Thoracic aorta (tissue), 2 donors: ENCODE results near the gene POU4F2. TPM values are rescaled to one million over a fixed set of nuclear protein-coding genes. Genes with fewer than 3 reads are reported as not detected.

Experiments used
- ATAC-seq: fragments of 150-250 bp; one replicate; pipeline ENCODE4 v1.8.0; 2017; ENCODE audit warnings: low read depth; ENCODE audit not compliant: insufficient number of reproducible peaks, low FRiP score
- DNase-seq: peaks from one replicate; pipeline ENCODE4 v3.0.0-alpha.2; 2020; ENCODE audit warnings: low spot score
- H3K27ac ChIP-seq, 2 donors: fragments of 200-600 bp; sonication (generic); 1 replicate in 1 of 2; 2 replicates in 1 of 2; pipeline ENCODE4 v1.5.1; 2016; ENCODE audit warnings: mild to moderate bottlenecking in 2 of 2, moderate library complexity in 2 of 2
- H3K27me3 ChIP-seq: fragments of 200-600 bp; sonication (generic); replicated peaks from 2 replicates; pipeline ENCODE4 v1.6.0; 2016; ENCODE audit warnings: mild to moderate bottlenecking; ENCODE audit not compliant: insufficient read depth
- H3K36me3 ChIP-seq: fragments of 200-600 bp; sonication (generic); one replicate; pipeline ENCODE4 v1.5.1; 2016
- H3K4me1 ChIP-seq, 2 donors: fragments of 200-600 bp; sonication (generic); 1 replicate in 1 of 2; 2 replicates in 1 of 2; pipeline versions ENCODE4 v1.5.1 to v1.6.0; 2016; ENCODE audit warnings: low read depth in 2 of 2, mild to moderate bottlenecking in 1 of 2; ENCODE audit not compliant: control insufficient read depth in 1 of 2
- H3K4me3 ChIP-seq: fragments of 200-600 bp; sonication (generic); 2 replicates; pipeline ENCODE4 v1.5.1; 2016; ENCODE audit warnings: mild to moderate bottlenecking
- H3K9me3 ChIP-seq: fragments of 200-600 bp; sonication (generic); 2 replicates; pipeline ENCODE4 v1.5.1; 2016
- CTCF ChIP-seq: fragments of 200-600 bp; sonication (generic); IDR thresholded peaks from one replicate; pipeline ENCODE4 v1.5.1; 2019; ENCODE audit warnings: antibody characterized with exemption
- total RNA-seq, 2 donors: library from RNA; depleted of rRNA; stranded (reverse); fragments of >200 nt; gene quantifications; one replicate each; pipeline versions ENCODE4 v1.1.0 to v1.2.3, GENCODE V29; 2016

POU4F2 gene
- total RNA-seq, 2 donors from 2014 or later, result not detected

- peaks cover 6% of the 10 kb centered on the region for H3K27me3 ChIP-seq
- H3K9me3 ChIP-seq, result no peaks in the 10 kb centered on the region
- H3K4me1 ChIP-seq, result no peaks in the 10 kb centered on the region
- no peak overlapping the region for H3K27ac ChIP-seq
- H3K4me3 ChIP-seq, result no peak overlapping the region
- TF ChIP-seq CTCF, result no peak
- no peak for ATAC-seq
- H3K36me3 ChIP-seq, result no peaks in the 10 kb centered on the region
- no peak for DNase-seq
Observed at GRCh38 chr4:146647615-146648460, 9.1 kb downstream of the POU4F2 start.

- no peak for ATAC-seq
- Histone ChIP-seq H3K9me3 (no peaks in the 10 kb centered on the region), H3K4me1 (no peaks in the 10 kb centered on the region), H3K27ac (no peak overlapping the region), H3K4me3 (no peak overlapping the region), H3K27me3 (peaks cover 6% of the 10 kb centered on the region), H3K36me3 (no peaks in the 10 kb centered on the region)
- DNase-seq, result no peak
- no peak for TF ChIP-seq CTCF
Observed at GRCh38 chr4:146648461-146648783, 9.7 kb downstream of the POU4F2 start.

DNA sequence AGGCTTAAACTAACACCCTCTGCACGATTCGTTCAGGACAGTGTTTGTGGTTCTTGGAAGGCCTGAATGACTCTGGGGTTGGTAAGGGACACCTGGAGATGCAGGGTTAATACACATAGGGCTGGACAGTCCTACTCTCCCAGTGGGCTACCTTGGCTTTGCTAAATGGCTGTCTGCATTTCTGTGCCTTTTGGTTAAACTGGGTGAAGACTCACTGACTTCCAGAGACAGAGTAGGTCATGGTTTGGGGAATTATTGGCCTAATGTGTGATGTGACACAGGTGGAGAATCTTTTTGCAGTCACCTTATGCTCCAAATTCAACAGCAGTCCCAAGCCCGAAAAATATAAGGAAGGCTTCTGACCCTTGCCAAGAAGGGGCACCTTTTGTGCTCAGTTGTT lies 10.5 kb downstream of the POU4F2 start:
- no peak for TF ChIP-seq CTCF
- Histone ChIP-seq H3K27me3 (peaks cover 6% of the 10 kb centered on the region), H3K9me3 (no peaks in the 10 kb centered on the region)

GRCh38 chr4:146650034-146650433 lies 11.3 kb downstream of the POU4F2 start:
- no peaks in the 10 kb centered on the region for H3K36me3 ChIP-seq
- H3K27me3 ChIP-seq, result peaks cover 6% of the 10 kb centered on the region
- H3K9me3 ChIP-seq, result no peaks in the 10 kb centered on the region
- no peak overlapping the region for H3K27ac ChIP-seq
- no peak overlapping the region for H3K4me3 ChIP-seq
- no peak for DNase-seq
- H3K4me1 ChIP-seq, result peaks cover 2 to 5% of the 10 kb centered on the region in 2 donors
- TF ChIP-seq CTCF, result no peak
- ATAC-seq, result no peak

More for the DNA sequence above, 10.5 kb downstream of the POU4F2 start:
- Histone ChIP-seq H3K4me1 (no peaks in the 10 kb centered on the region), H3K4me3 (no peak overlapping the region), H3K36me3 (no peaks in the 10 kb centered on the region), H3K27ac (no peak overlapping the region)
- DNase-seq (no peak), ATAC-seq (no peak)

DNA sequence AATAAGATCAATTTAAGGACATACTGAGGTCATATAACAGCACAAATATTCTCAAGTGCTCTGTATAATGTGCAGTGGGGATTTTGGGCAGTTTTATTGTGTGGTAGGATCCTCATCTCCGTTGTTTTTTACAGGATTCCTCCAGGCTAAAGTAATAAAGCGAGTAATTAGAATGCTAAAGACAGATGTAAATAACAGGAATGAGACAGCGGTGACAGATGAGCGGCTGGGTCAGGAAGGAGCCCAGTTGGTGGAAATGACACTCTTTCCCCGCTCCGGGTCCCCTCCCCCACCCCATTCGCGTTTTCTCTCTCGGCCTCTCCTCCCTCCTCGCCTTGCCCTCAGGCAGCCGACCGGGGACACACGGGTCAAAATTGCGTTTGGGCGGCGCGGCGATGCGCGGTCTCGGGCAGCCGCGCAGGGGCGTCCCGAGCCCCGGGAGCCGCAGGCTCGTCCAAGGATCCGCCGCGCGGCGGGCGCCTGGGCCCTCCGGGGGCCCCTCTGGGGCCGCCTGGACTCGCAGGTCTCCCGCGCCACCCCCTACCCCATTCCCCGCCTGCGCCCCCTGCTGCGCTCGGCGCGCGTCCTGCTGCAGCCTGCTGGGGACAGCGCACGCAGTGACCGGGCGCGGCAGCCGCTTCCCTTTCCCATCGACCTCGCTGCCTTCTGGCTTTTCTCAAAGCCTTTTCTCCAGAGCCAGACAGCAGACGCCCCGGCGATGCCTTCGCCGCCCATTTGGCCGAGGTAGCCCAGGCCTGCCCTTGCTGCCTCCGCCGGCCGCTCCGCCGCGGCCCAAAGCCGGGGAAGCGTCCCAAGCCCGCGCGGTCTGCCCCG lies 16.2 kb downstream of the POU4F2 start:
- ATAC-seq, result no peak

More for the DNA sequence above, 16.2 kb downstream of the POU4F2 start:
- Histone ChIP-seq H3K36me3 (no peaks in the 10 kb centered on the region), H3K27me3 (peaks cover 6% of the 10 kb centered on the region), H3K4me3 (peak overlapping the region; percentile 73), H3K9me3 (no peaks in the 10 kb centered on the region), H3K4me1 (peaks cover 6 to 9% of the 10 kb centered on the region in 2 donors), H3K27ac (no peak overlapping the region)
- TF ChIP-seq CTCF, result no peak
- no peak for DNase-seq
